CD4-positive, alpha-beta T cell treated with Interleukin-6 for 4 hours (primary cell): ENCODE results near the gene CHRDL1.

ENCODE experiments used
- DNase-seq: peaks from one replicate; pipeline ENCODE4 v3.0.0-alpha.2; 2020; ENCODE audit warnings: mixed read lengths

Gene CHRDL1

GRCh38 chrX:110743679-110744340 lies 51.8 kb downstream of the CHRDL1 start:
- DNase-seq, result no peak

GRCh38 chrX:110741213-110741796 lies 54.3 kb downstream of the CHRDL1 start:
- DNase-seq, result no peak

GRCh38 chrX:110734894-110735541 lies 60.6 kb downstream of the CHRDL1 start:
- DNase-seq, result no peak

GRCh38 chrX:110734271-110734670 lies 61.3 kb downstream of the CHRDL1 start:
- no peak for DNase-seq

GRCh38 chrX:110733166-110733565 lies 62.5 kb downstream of the CHRDL1 start:
- DNase-seq, result no peak

- DNase-seq, result no peak
Measured at GRCh38 chrX:110732266-110732665, 63.4 kb downstream of the CHRDL1 start.

- no peak for DNase-seq
Measured at GRCh38 chrX:110723844-110724243, 71.8 kb downstream of the CHRDL1 start.

GRCh38 chrX:110722135-110722534 lies 73.5 kb downstream of the CHRDL1 start:
- DNase-seq, result no peak

GRCh38 chrX:110713666-110714065 lies 82.0 kb downstream of the CHRDL1 start:
- DNase-seq, result no peak

- DNase-seq, result no peak
Measured at GRCh38 chrX:110706446-110706845, 89.2 kb downstream of the CHRDL1 start.

- DNase-seq, result no peak
Measured at GRCh38 chrX:110703641-110704040, 92.0 kb downstream of the CHRDL1 start.

- DNase-seq, result no peak
Measured at GRCh38 chrX:110699109-110699508, 96.5 kb downstream of the CHRDL1 start.

- DNase-seq, result no peak
Measured at GRCh38 chrX:110698696-110699095, 96.9 kb downstream of the CHRDL1 start.

- DNase-seq, result no peak
Measured at GRCh38 chrX:110692866-110693265, 102.8 kb downstream of the CHRDL1 start.

GRCh38 chrX:110691446-110691845 lies 104.2 kb downstream of the CHRDL1 start:
- DNase-seq, result no peak

- no peak for DNase-seq
Measured at GRCh38 chrX:110684653-110685052, 111.0 kb downstream of the CHRDL1 start.

GRCh38 chrX:110683925-110684324 lies 111.7 kb downstream of the CHRDL1 start:
- no peak for DNase-seq

- DNase-seq, result no peak
Measured at GRCh38 chrX:110678591-110678990, 117.0 kb downstream of the CHRDL1 start.

GRCh38 chrX:110675886-110676285 lies 119.7 kb downstream of the CHRDL1 start:
- DNase-seq, result no peak

- DNase-seq, result no peak
Measured at GRCh38 chrX:110671068-110671803, 124.4 kb downstream of the CHRDL1 start.

GRCh38 chrX:110669572-110669971 lies 126.0 kb downstream of the CHRDL1 start:
- DNase-seq, result no peak

- DNase-seq, result no peak
Measured at GRCh38 chrX:110667706-110668105, 127.9 kb downstream of the CHRDL1 start.

GRCh38 chrX:110665223-110666002 lies 130.2 kb downstream of the CHRDL1 start:
- DNase-seq, result peak; percentile 1
